Measurements from ENCODE around the gene CALN1. TPM values are rescaled to one million over a fixed set of nuclear protein-coding genes. Genes with fewer than 3 reads are reported as not detected.

The CALN1 gene
- total and polyA plus RNA-seq, 9 of the 15 experiments (the other 6 are each of a cell fraction or from before 2014, with no cell fraction given), result 1.4 to 7.5 (median 3.3) TPM

DNA sequence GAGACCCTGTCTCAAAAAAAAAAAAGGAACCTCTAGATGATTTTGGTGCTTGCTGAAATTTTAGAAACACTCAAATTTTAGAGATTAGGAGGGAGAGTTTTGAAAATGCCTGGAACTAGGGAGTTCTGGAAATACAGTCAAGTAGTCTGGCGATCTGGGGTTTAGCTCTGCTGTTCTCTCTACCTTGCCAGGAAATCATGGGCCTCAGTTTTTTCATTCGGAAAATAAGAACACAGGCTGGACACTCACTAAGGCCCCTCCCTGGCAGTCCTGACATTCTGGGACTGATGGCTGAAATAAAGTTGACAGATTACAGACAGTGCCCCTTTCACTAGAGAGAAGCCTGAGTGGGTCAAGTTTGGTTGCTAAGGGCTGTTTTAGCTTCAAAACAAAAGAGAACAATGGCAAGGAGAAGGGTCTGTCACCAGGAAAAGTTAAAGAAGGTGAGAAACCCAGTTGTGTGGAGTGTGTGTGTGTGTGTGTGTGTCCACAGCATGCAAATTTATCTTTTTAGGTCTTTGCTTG is 25.0 kb upstream of the CALN1 start (continued):
- TF ChIP-seq ZFP36 (IDR thresholded peaks at IDR 0.05; ENCODE audit: low read depth, low read length, partially characterized antibody), result no peak
- TF ChIP-seq HCFC1 (IDR thresholded peaks at IDR 0.05; ENCODE audit: low read depth, low read length), result no peak
- TF ChIP-seq, protein P1, sequence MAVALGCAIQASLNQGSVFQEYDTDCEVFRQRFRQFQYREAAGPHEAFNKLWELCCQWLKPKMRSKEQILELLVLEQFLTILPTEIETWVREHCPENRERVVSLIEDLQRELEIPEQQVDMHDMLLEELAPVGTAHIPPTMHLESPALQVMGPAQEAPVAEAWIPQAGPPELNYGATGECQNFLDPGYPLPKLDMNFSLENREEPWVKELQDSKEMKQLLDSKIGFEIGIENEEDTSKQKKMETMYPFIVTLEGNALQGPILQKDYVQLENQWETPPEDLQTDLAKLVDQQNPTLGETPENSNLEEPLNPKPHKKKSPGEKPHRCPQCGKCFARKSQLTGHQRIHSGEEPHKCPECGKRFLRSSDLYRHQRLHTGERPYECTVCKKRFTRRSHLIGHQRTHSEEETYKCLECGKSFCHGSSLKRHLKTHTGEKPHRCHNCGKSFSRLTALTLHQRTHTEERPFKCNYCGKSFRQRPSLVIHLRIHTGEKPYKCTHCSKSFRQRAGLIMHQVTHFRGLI (CRISPR knock-in tag; IDR thresholded peaks at IDR 0.05), result no peak
- TF ChIP-seq, protein P2, sequence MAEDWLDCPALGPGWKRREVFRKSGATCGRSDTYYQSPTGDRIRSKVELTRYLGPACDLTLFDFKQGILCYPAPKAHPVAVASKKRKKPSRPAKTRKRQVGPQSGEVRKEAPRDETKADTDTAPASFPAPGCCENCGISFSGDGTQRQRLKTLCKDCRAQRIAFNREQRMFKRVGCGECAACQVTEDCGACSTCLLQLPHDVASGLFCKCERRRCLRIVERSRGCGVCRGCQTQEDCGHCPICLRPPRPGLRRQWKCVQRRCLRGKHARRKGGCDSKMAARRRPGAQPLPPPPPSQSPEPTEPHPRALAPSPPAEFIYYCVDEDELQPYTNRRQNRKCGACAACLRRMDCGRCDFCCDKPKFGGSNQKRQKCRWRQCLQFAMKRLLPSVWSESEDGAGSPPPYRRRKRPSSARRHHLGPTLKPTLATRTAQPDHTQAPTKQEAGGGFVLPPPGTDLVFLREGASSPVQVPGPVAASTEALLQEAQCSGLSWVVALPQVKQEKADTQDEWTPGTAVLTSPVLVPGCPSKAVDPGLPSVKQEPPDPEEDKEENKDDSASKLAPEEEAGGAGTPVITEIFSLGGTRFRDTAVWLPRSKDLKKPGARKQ (CRISPR knock-in tag; IDR thresholded peaks at IDR 0.05), result no peak
- no peak for TF ChIP-seq ZNF699 (CRISPR knock-in tag; IDR thresholded peaks at IDR 0.05; ENCODE audit: insufficient replicate concordance)
- TF ChIP-seq, protein P3, sequence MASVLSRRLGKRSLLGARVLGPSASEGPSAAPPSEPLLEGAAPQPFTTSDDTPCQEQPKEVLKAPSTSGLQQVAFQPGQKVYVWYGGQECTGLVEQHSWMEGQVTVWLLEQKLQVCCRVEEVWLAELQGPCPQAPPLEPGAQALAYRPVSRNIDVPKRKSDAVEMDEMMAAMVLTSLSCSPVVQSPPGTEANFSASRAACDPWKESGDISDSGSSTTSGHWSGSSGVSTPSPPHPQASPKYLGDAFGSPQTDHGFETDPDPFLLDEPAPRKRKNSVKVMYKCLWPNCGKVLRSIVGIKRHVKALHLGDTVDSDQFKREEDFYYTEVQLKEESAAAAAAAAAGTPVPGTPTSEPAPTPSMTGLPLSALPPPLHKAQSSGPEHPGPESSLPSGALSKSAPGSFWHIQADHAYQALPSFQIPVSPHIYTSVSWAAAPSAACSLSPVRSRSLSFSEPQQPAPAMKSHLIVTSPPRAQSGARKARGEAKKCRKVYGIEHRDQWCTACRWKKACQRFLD (CRISPR knock-in tag; IDR thresholded peaks at IDR 0.05), result no peak
